HG03066 (cell line): ENCODE data around the gene TMEM108.

Source experiments
- ATAC-seq: cut with Tn5 transposase; IDR thresholded peaks from one replicate; pipeline ENCODE4 v1.9.1; 2021; ENCODE audit warnings: low read depth; ENCODE audit not compliant: unreplicated experiment

TMEM108 gene

GRCh38 chr3:133113927-133114597 is 75.9 kb downstream of the TMEM108 start:
- no peak for ATAC-seq

GRCh38 chr3:133115176-133115575 is 77.0 kb downstream of the TMEM108 start:
- ATAC-seq, result no peak

- no peak for ATAC-seq
Observed at GRCh38 chr3:133117342-133117741, 79.2 kb downstream of the TMEM108 start.

GRCh38 chr3:133119176-133119575 is 81.0 kb downstream of the TMEM108 start:
- ATAC-seq, result no peak

- ATAC-seq, result no peak
Observed at GRCh38 chr3:133121450-133121849, 83.3 kb downstream of the TMEM108 start.

- no peak for ATAC-seq
Observed at GRCh38 chr3:133123636-133124035, 85.4 kb downstream of the TMEM108 start.

- no peak for ATAC-seq
Observed at GRCh38 chr3:133124511-133124910, 86.3 kb downstream of the TMEM108 start.

GRCh38 chr3:133125171-133125570 is 87.0 kb downstream of the TMEM108 start:
- ATAC-seq, result no peak

- ATAC-seq, result no peak
Observed at GRCh38 chr3:133125802-133126201, 87.6 kb downstream of the TMEM108 start.

- ATAC-seq, result no peak
Observed at GRCh38 chr3:133127381-133127780, 89.2 kb downstream of the TMEM108 start.

GRCh38 chr3:133130168-133130567 is 92.0 kb downstream of the TMEM108 start:
- ATAC-seq, result no peak

- ATAC-seq, result no peak
Observed at GRCh38 chr3:133135306-133135705, 97.1 kb downstream of the TMEM108 start.

GRCh38 chr3:133136114-133137041 is 98.2 kb downstream of the TMEM108 start:
- ATAC-seq, result peak; percentile 42

GRCh38 chr3:133137042-133137996 is 99.1 kb downstream of the TMEM108 start:
- no peak for ATAC-seq

- ATAC-seq, result peak; percentile 81
Observed at GRCh38 chr3:133138017-133138416, 99.8 kb downstream of the TMEM108 start.

GRCh38 chr3:133152056-133152455 is 113.9 kb downstream of the TMEM108 start:
- no peak for ATAC-seq

- ATAC-seq, result no peak
Observed at GRCh38 chr3:133152681-133153220, 114.6 kb downstream of the TMEM108 start.

- ATAC-seq, result no peak
Observed at GRCh38 chr3:133153382-133153781, 115.2 kb downstream of the TMEM108 start.

GRCh38 chr3:133157716-133158115 is 119.5 kb downstream of the TMEM108 start:
- ATAC-seq, result no peak

GRCh38 chr3:133158686-133159085 is 120.5 kb downstream of the TMEM108 start:
- no peak for ATAC-seq
